Sigmoid colon (tissue), 7 donors: ENCODE data around the gene LPCAT2. TPM values are rescaled to one million over a fixed set of nuclear protein-coding genes. Genes with fewer than 3 reads are reported as not detected.

ENCODE experiments used
- DNase-seq: peaks from one replicate; pipeline ENCODE4 v3.0.0-alpha.2; 2019
- H3K27ac ChIP-seq, 4 donors: fragments of 200-600 bp; sonication (generic); one replicate each; pipeline ENCODE4 v1.5.1; 2016 to 2019; ENCODE audit warnings: mild to moderate bottlenecking in 1 of 4
- H3K27me3 ChIP-seq, 3 donors: fragments of 200-600 bp; sonication (generic); one replicate each; pipeline ENCODE4 v1.5.1; 2019; ENCODE audit warnings: mild to moderate bottlenecking in 1 of 3
- H3K36me3 ChIP-seq, 4 donors: fragments of 200-600 bp; sonication (generic); one replicate each; pipeline ENCODE4 v1.5.1; 2016 to 2019
- H3K4me1 ChIP-seq, 4 donors: fragments of 200-600 bp; sonication (generic); one replicate each; pipeline ENCODE4 v1.5.1; 2017 to 2019
- H3K4me3 ChIP-seq, 4 donors: fragments of 200-600 bp; sonication (generic); one replicate each; pipeline ENCODE4 v1.5.1; 2017 to 2019; ENCODE audit warnings: mild to moderate bottlenecking in 2 of 4, moderate library complexity in 1 of 4
- H3K9me3 ChIP-seq, 4 donors: fragments of 200-600 bp in 3 of 4; sonication (generic) in 3 of 4; one replicate each; pipeline versions ENCODE4 v1.5.1 to v1.6.1; 2013 to 2019
- CTCF ChIP-seq, 4 experiments: fragments of 450-650 bp in 3 of 4; fragments of 200-600 bp in 1 of 4; IDR thresholded peaks; one replicate each; pipeline ENCODE4 v1.5.1; 2016 to 2019; ENCODE audit warnings: antibody characterized with exemption in 4 of 4, mild to moderate bottlenecking in 3 of 4, moderate library complexity in 2 of 4
- EP300 ChIP-seq, 4 donors: sonication (generic); formaldehyde crosslinking; IDR thresholded peaks; one replicate each; pipeline ENCODE4 v1.6.1; 2017; ENCODE audit warnings: antibody characterized with exemption in 4 of 4
- POLR2A ChIP-seq, 2 donors: fragments of 450-650 bp; IDR thresholded peaks; one replicate each; pipeline ENCODE4 v1.6.1; 2016; ENCODE audit warnings: antibody characterized with exemption in 2 of 2, mild to moderate bottlenecking in 2 of 2, moderate library complexity in 2 of 2
- POLR2AphosphoS5 ChIP-seq, 4 donors: sonication (generic); formaldehyde crosslinking; IDR thresholded peaks; one replicate each; pipeline ENCODE4 v1.6.1; 2017; ENCODE audit warnings: antibody characterized with exemption in 4 of 4
- WGBS, 2 donors: extraction: QIAGEN DNeasy Blood & Tissue Kit; methylation state at CpG; one replicate each; pipeline ENCODE4 v1.1.7; 2013; 5-methylcytosine and 5-hydroxymethylcytosine counted together
- intact Hi-C: fragments of 100-400 bp; cut with DNase I; formaldehyde crosslinking; loops from one replicate; pipeline ENCODE4 v1.15.1; 2023
- polyA plus RNA-seq, 3 donors: library from polyadenylated mRNA; stranded (reverse); fragments of 200-250 nt; gene quantifications; one replicate each; pipeline ENCODE4 v1.2.3, GENCODE V29; 2013
- total RNA-seq, 4 donors: library from RNA; depleted of rRNA; stranded (reverse); fragments of >200 nt; gene quantifications; one replicate each; pipeline ENCODE4 v1.1.0, GENCODE V29; 2016
- donor health status: healthy with polysubstance abuse.
- donor health status: Bipolar disorder and iron deficiency.
- donor health status: healthy.

LPCAT2 gene
- total and polyA plus RNA-seq, 7 donors, result 1.2 to 12.8 (median 6.6) TPM

GRCh38 chr16:55622930-55623561 is 114.2 kb downstream of the LPCAT2 start:
- Histone ChIP-seq H3K27me3 (no peaks in the 10 kb centered on the region), H3K4me3 (no peak overlapping the region), H3K9me3 (no peaks in the 10 kb centered on the region), H3K36me3 (no peaks in the 10 kb centered on the region), H3K27ac (no peak overlapping the region), H3K4me1 (no peaks in the 10 kb centered on the region)
- intact Hi-C loops, result no loop called here
- 32 to 43% methylated on average over 8 of the region's 8 CpGs for WGBS, 2 donors
- TF ChIP-seq CTCF (IDR thresholded peaks at IDR 0.05) (no peak), POLR2A (IDR thresholded peaks at IDR 0.05) (no peak), POLR2AphosphoS5 (IDR thresholded peaks at IDR 0.05) (no peak), EP300 (IDR thresholded peaks at IDR 0.05) (no peak)
- DNase-seq, result no peak

- intact Hi-C loops, result no loop called here
- TF ChIP-seq CTCF (IDR thresholded peaks at IDR 0.05) (no peak), POLR2A (IDR thresholded peaks at IDR 0.05) (no peak), POLR2AphosphoS5 (IDR thresholded peaks at IDR 0.05) (no peak), EP300 (IDR thresholded peaks at IDR 0.05) (no peak)
- DNase-seq, result no peak
- Histone ChIP-seq H3K9me3 (peaks cover 0 to under 1% (median 0%) of the 10 kb centered on the region in 4 donors), H3K27ac (no peak overlapping the region), H3K4me3 (no peak overlapping the region), H3K4me1 (no peaks in the 10 kb centered on the region), H3K27me3 (peaks cover 0 to 4% (median 0%) of the 10 kb centered on the region in 3 donors), H3K36me3 (no peaks in the 10 kb centered on the region)
- 70 to 84% methylated on average over 2 of the region's 2 CpGs for WGBS, 2 donors
Observed at GRCh38 chr16:55623640-55624039, 114.8 kb downstream of the LPCAT2 start.

- H3K9me3 ChIP-seq, result peaks cover 0 to 4% (median 0%) of the 10 kb centered on the region in 4 donors
- H3K36me3 ChIP-seq, result no peaks in the 10 kb centered on the region
- H3K4me3 ChIP-seq, result no peak overlapping the region
- no peak for DNase-seq
- peaks cover 0 to 6% (median 0%) of the 10 kb centered on the region in 3 donors for H3K27me3 ChIP-seq
- H3K4me1 ChIP-seq, result no peaks in the 10 kb centered on the region
- no peak for TF ChIP-seq EP300 (IDR thresholded peaks at IDR 0.05)
- no peak for TF ChIP-seq CTCF (IDR thresholded peaks at IDR 0.05)
- TF ChIP-seq POLR2A (IDR thresholded peaks at IDR 0.05), result no peak
- TF ChIP-seq POLR2AphosphoS5 (IDR thresholded peaks at IDR 0.05), result no peak
- H3K27ac ChIP-seq, result no peak overlapping the region
- intact Hi-C loops, result no loop called here
- WGBS, 2 donors, result 93 to 94% methylated on average over 5 of the region's 5 CpGs
Observed at GRCh38 chr16:55624696-55625095, 115.8 kb downstream of the LPCAT2 start.

GRCh38 chr16:55625843-55626242 is 117.0 kb downstream of the LPCAT2 start:
- H3K27ac ChIP-seq, result no peak overlapping the region
- peaks cover 0 to 4% (median 0%) of the 10 kb centered on the region in 4 donors for H3K9me3 ChIP-seq
- no peak overlapping the region for H3K4me3 ChIP-seq
- H3K4me1 ChIP-seq, result no peaks in the 10 kb centered on the region
- no peaks in the 10 kb centered on the region for H3K36me3 ChIP-seq
- no peak for DNase-seq
- H3K27me3 ChIP-seq, result peaks cover 0 to 6% (median 0%) of the 10 kb centered on the region in 3 donors
- WGBS, 2 donors, result 69 to 84% methylated on average over 3 of the region's 3 CpGs
- intact Hi-C loops, result no loop called here
- TF ChIP-seq POLR2A (IDR thresholded peaks at IDR 0.05) (no peak), EP300 (IDR thresholded peaks at IDR 0.05) (no peak), POLR2AphosphoS5 (IDR thresholded peaks at IDR 0.05) (no peak), CTCF (IDR thresholded peaks at IDR 0.05) (no peak)
